Measurements from ENCODE around the gene C19orf81.
A peak's percentile ranks its signal among the peaks of the same experiment; 100 is the strongest.

C19orf81 gene

GRCh38 chr19:50633359-50633758 lies 15.9 kb upstream of the C19orf81 start:
- no peak for DNase-seq (ENCODE audit: low read depth)
- H3K4me3 ChIP-seq (ENCODE audit: control insufficient read depth, low read depth, low read length) = no peak overlapping the region
- TF ChIP-seq CTCF (IDR thresholded peaks at IDR 0.05; ENCODE audit: control insufficient read depth, insufficient read depth, low read depth, low read length, missing control alignments) = no peak

- no peak overlapping the region for H3K4me3 ChIP-seq (ENCODE audit: control insufficient read depth, low read depth, low read length)
- TF ChIP-seq CTCF (IDR thresholded peaks at IDR 0.05; ENCODE audit: control insufficient read depth, insufficient read depth, low read depth, low read length, missing control alignments) = no peak
- no peak for DNase-seq (ENCODE audit: low read depth)
Observed at GRCh38 chr19:50633973-50634372, 15.3 kb upstream of the C19orf81 start.

GRCh38 chr19:50636317-50637085 lies 12.7 kb upstream of the C19orf81 start:
- DNase-seq (ENCODE audit: low read depth) = no peak
- no peak for TF ChIP-seq CTCF (IDR thresholded peaks at IDR 0.05; ENCODE audit: control insufficient read depth, insufficient read depth, low read depth, low read length, missing control alignments)
- no peak overlapping the region for H3K4me3 ChIP-seq (ENCODE audit: control insufficient read depth, low read depth, low read length)

- no peak overlapping the region for H3K4me3 ChIP-seq (ENCODE audit: control insufficient read depth, low read depth, low read length)
Observed at GRCh38 chr19:50638600-50638999, 10.6 kb upstream of the C19orf81 start.

GRCh38 chr19:50639121-50640112 lies 9.8 kb upstream of the C19orf81 start, which contains the start of gene SYT3:
SYT3 (minus strand) TSS chr19:50639881; CDS start chr19:50637411, 2,470 bp downstream.
- TF ChIP-seq CTCF (IDR thresholded peaks at IDR 0.05; ENCODE audit: control insufficient read depth, insufficient read depth, low read depth, low read length, missing control alignments) = no peak
- peak within 1 kb of the TSS; percentile 38 for H3K4me3 ChIP-seq (ENCODE audit: control insufficient read depth, low read depth, low read length)
- no peak for DNase-seq (ENCODE audit: low read depth)

More at GRCh38 chr19:50638600-50638999, 10.6 kb upstream of the C19orf81 start:
- DNase-seq (ENCODE audit: low read depth) = no peak
- no peak for TF ChIP-seq CTCF (IDR thresholded peaks at IDR 0.05; ENCODE audit: control insufficient read depth, insufficient read depth, low read depth, low read length, missing control alignments)

GRCh38 chr19:50640368-50640767 lies 8.9 kb upstream of the C19orf81 start:
- no peak for TF ChIP-seq CTCF (IDR thresholded peaks at IDR 0.05; ENCODE audit: control insufficient read depth, insufficient read depth, low read depth, low read length, missing control alignments)
- no peak overlapping the region for H3K4me3 ChIP-seq (ENCODE audit: control insufficient read depth, low read depth, low read length)
- DNase-seq (ENCODE audit: low read depth) = no peak
